Transverse colon (tissue), 4 donors: ENCODE measurements around the gene CASKIN2. TPM values are rescaled to one million over a fixed set of nuclear protein-coding genes. Genes with fewer than 3 reads are reported as not detected.

Experiments
- DNase-seq: peaks from one replicate; pipeline ENCODE4 v3.0.0-alpha.2; 2019
- H3K27ac ChIP-seq, 4 donors: fragments of 200-600 bp; sonication (generic); 2 replicates each; pipeline ENCODE4 v1.5.1; 2016 to 2018; ENCODE audit warnings: inconsistent platforms in 4 of 4
- H3K27me3 ChIP-seq: fragments of 200-600 bp; sonication (generic); 2 replicates; pipeline ENCODE4 v1.5.1; 2017; ENCODE audit warnings: inconsistent platforms
- H3K36me3 ChIP-seq, 4 donors: fragments of 200-600 bp; sonication (generic); 2 replicates each; pipeline ENCODE4 v1.5.1; 2017 to 2019; ENCODE audit warnings: inconsistent platforms in 4 of 4
- H3K4me1 ChIP-seq, 4 donors: fragments of 200-600 bp; sonication (generic); 2 replicates each; pipeline ENCODE4 v1.5.1; 2017 to 2020; ENCODE audit warnings: inconsistent platforms in 4 of 4
- H3K4me3 ChIP-seq, 4 donors: fragments of 200-600 bp; sonication (generic); 1 replicate in 1 of 4; 2 replicates in 3 of 4; pipeline versions ENCODE4 v1.5.1 to v1.6.1; 2017 to 2019; ENCODE audit warnings: inconsistent platforms in 4 of 4
- H3K9me3 ChIP-seq, 2 donors: fragments of 200-600 bp; sonication (generic); 2 replicates each; pipeline ENCODE4 v1.5.1; 2017 to 2019; ENCODE audit warnings: inconsistent platforms in 2 of 2
- EP300 ChIP-seq: sonication (generic); formaldehyde crosslinking; IDR thresholded peaks from one replicate; pipeline ENCODE4 v1.6.1; 2017; ENCODE audit warnings: antibody characterized with exemption, low read depth
- POLR2A ChIP-seq: fragments of 450-650 bp; IDR thresholded peaks from one replicate; pipeline ENCODE4 v1.6.1; 2016; ENCODE audit warnings: antibody characterized with exemption, mild to moderate bottlenecking, moderate library complexity
- POLR2AphosphoS5 ChIP-seq, 3 donors: sonication (generic); formaldehyde crosslinking; IDR thresholded peaks; one replicate each; pipeline ENCODE4 v1.6.1; 2016; ENCODE audit warnings: antibody characterized with exemption in 3 of 3
- WGBS, 2 donors: methylation state at CpG; one replicate each; pipeline ENCODE4 v1.1.5; 2018; ENCODE audit warnings: low coverage in 1 of 2; 5-methylcytosine and 5-hydroxymethylcytosine counted together
- in situ Hi-C, 4 donors: fragments of 200-750 bp; cut with MboI; loops; one replicate each; pipeline versions ENCODE4 v1.15.0 to v1.15.1; 2017; ENCODE audit warnings: low sequenced_read_pairs in 3 of 4, low pct_ligation_motif_present in 1 of 4, low pct_unique_long_range_greater_than_20kb in 1 of 4
- intact Hi-C: fragments of 100-400 bp; cut with DNase I; formaldehyde crosslinking; loops from one replicate; pipeline ENCODE4 v1.15.1; 2023; ENCODE audit warnings: low total_unique reads
- total RNA-seq, 4 donors: library from RNA; depleted of rRNA; stranded (reverse); fragments of >200 nt; gene quantifications; one replicate each; pipeline ENCODE4 v1.1.0, GENCODE V29; 2016
- TF ChIP-seq, protein P1 (sequence below), 5 experiments: fragments of 200-600 bp in 3 of 5; fragments of 450-650 bp in 2 of 5; sonication (generic) in 3 of 5; IDR thresholded peaks; 1 replicate in 2 of 5; 2 replicates in 3 of 5; pipeline ENCODE4 v1.5.1; 2016 to 2017; ENCODE audit warnings: antibody characterized with exemption in 5 of 5, inconsistent platforms in 3 of 5, mild to moderate bottlenecking in 2 of 5, moderate library complexity in 1 of 5

Gene CASKIN2
- total RNA-seq, 4 donors from 2014 or later = 16.5 to 128 (median 24.8) TPM

DNA sequence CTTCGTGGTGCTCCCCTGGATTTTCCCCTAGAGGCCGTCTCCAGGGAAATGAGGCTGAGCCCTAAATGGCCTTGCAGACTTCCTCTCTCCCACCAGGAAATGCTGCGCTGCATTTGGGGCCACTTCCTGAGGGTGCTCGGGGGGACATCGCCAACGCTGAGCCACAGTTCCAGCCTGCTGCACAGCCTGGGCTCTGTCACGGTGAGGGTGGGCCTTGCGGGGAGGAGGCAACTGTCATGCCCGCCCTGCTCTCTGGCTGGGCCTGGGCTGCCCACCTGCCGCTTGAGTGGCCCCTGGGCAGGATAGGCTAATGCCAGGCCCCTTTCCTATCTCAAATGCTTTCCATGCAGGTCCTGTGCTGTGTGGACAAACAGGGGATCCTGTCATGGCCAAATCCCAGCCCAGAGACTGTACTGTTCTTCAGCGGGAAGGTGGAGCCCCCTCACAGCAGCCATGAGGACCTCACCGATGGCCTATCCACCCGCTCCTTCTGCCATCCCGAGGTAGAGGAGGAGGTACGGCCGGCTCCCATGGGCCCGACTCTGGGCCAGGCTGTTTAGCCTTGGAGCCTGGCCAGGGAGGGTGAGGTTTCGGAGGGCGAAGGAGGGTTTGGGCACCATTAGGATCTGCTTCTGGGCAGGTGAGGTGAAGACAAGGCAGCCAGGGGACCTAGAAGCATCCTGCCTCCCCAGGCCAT is 24.2 kb downstream of the CASKIN2 start:
- no peaks in the 10 kb centered on the region for H3K27me3 ChIP-seq
- in situ Hi-C loops = loop anchor here in 1 of 4 donors (10.0 kb wide), 1 partner anchor 66 kb away; no protein-coding TSS in a partner anchor
- no peak overlapping the region for H3K4me3 ChIP-seq
- peaks cover 0 to 18% (median 4%) of the 10 kb centered on the region in 4 donors for H3K36me3 ChIP-seq
- H3K9me3 ChIP-seq = no peaks in the 10 kb centered on the region
- peak overlapping the region in 3 of 4 donors; percentile 37 to 75 (median 72) for H3K27ac ChIP-seq
- no peak for TF ChIP-seq POLR2AphosphoS5 (IDR thresholded peaks at IDR 0.05)
- no peak for TF ChIP-seq EP300
- TF ChIP-seq, protein P1, sequence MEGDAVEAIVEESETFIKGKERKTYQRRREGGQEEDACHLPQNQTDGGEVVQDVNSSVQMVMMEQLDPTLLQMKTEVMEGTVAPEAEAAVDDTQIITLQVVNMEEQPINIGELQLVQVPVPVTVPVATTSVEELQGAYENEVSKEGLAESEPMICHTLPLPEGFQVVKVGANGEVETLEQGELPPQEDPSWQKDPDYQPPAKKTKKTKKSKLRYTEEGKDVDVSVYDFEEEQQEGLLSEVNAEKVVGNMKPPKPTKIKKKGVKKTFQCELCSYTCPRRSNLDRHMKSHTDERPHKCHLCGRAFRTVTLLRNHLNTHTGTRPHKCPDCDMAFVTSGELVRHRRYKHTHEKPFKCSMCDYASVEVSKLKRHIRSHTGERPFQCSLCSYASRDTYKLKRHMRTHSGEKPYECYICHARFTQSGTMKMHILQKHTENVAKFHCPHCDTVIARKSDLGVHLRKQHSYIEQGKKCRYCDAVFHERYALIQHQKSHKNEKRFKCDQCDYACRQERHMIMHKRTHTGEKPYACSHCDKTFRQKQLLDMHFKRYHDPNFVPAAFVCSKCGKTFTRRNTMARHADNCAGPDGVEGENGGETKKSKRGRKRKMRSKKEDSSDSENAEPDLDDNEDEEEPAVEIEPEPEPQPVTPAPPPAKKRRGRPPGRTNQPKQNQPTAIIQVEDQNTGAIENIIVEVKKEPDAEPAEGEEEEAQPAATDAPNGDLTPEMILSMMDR (IDR thresholded peaks at IDR 0.05) = no peak
- no peak for TF ChIP-seq POLR2A
- 91% methylated on average over 19 of the region's 19 CpGs; no CpG with 5 or more reads in 1 of the 2 donors for whole genome bisulfite sequencing, 2 donors
- no peak for DNase-seq
- peaks cover 0 to 29% (median 12%) of the 10 kb centered on the region in 4 donors for H3K4me1 ChIP-seq
- intact Hi-C loops = no loop called here

DNA sequence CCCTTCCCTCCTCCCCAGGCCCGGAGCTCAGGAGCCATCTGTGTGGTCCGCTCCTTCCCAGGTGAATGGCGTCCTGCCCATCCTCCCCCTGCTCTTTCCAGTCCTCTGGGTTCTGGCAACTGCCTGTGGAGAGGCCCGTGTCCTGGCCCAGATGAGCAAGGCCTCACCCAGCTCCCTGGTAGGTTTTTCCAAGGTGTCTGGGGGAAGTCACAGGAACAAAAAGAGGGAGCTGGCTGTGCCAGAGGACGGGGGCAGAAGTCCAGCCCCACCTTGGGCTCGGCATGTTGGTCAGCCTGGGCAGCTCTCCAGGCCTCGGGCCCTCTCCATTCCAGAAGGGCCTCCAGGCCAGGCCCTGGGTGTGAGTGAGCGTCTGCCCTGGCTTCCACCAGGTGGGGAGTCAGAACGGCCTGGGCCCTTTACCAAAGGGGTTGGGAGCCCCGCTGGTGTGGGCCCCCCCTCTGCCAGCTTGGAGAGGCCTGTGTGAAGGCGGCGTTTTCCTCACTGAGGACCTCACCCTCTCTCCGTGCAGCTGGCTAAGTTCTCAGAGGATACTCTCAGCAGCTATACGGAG is 25.1 kb downstream of the CASKIN2 start:
- no peak overlapping the region for H3K4me3 ChIP-seq
- intact Hi-C loops (no loop called here), in situ Hi-C loops (loop anchor here in 1 of 4 donors (10.0 kb wide), 1 partner anchor 65 kb away; no protein-coding TSS in a partner anchor)
- peak; percentile 29 for TF ChIP-seq POLR2A
- TF ChIP-seq, protein P1 (IDR thresholded peaks at IDR 0.05) = no peak
- TF ChIP-seq POLR2AphosphoS5 (IDR thresholded peaks at IDR 0.05) = peak in 2 of 3 donors; percentile 6 to 10
- H3K36me3 ChIP-seq = peaks cover 0 to 18% (median 2%) of the 10 kb centered on the region in 4 donors
- peak; percentile 70 for DNase-seq
- WGBS, 2 donors = 63% methylated on average over 14 of the region's 14 CpGs; no CpG with 5 or more reads in 1 of the 2 donors
- no peaks in the 10 kb centered on the region for H3K9me3 ChIP-seq
- H3K4me1 ChIP-seq = peaks cover 0 to 29% (median 12%) of the 10 kb centered on the region in 4 donors
- H3K27ac ChIP-seq = peak overlapping the region; percentile 37 to 75 (median 68)
- H3K27me3 ChIP-seq = no peaks in the 10 kb centered on the region

DNA sequence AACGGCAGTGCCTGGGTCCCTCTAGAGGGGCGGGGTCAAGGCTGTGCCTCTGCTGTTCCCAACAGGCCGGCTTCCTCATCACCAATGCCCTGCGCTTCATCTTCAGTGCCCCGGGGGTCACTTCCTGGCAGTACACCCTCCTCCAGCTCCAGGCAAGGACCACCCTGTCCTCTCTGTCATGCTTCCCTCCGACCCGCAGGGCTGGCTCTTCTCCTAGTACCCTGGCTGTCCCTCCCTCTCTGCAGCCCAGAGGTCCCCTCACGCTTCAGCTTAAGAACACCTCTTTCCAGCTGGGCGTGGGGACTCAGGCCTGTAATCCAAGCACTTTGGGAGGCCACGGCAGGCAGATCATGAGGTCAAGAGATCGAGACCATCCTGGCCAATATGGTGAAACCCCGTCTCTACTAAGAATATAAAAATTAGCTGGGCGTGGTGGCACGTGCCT is 25.8 kb downstream of the CASKIN2 start:
- no peaks in the 10 kb centered on the region for H3K9me3 ChIP-seq
- H3K27ac ChIP-seq = peak overlapping the region in 3 of 4 donors; percentile 37 to 75 (median 72)
- H3K4me1 ChIP-seq = peaks cover 0 to 29% (median 12%) of the 10 kb centered on the region in 4 donors
- no peak for DNase-seq
- WGBS, 2 donors = 76% methylated on average over 13 of the region's 14 CpGs; no CpG with 5 or more reads in 1 of the 2 donors
- no peak overlapping the region for H3K4me3 ChIP-seq
- no peaks in the 10 kb centered on the region for H3K27me3 ChIP-seq
- H3K36me3 ChIP-seq = peaks cover 0 to 18% (median 0%) of the 10 kb centered on the region in 4 donors
- TF ChIP-seq EP300 = no peak
- no peak for TF ChIP-seq POLR2AphosphoS5 (IDR thresholded peaks at IDR 0.05)
- TF ChIP-seq, protein P1 (IDR thresholded peaks at IDR 0.05) = no peak
- TF ChIP-seq POLR2A = no peak
- in situ Hi-C loops = no loop called here
- intact Hi-C loops = no loop called here

- no peaks in the 10 kb centered on the region for H3K9me3 ChIP-seq
- H3K27me3 ChIP-seq = no peaks in the 10 kb centered on the region
- 90 to 92% methylated on average over 4 to 24 of the region's 24 CpGs for WGBS, 2 donors
- TF ChIP-seq EP300 (no peak), POLR2A (no peak), POLR2AphosphoS5 (IDR thresholded peaks at IDR 0.05) (no peak)
- TF ChIP-seq, protein P1 (IDR thresholded peaks at IDR 0.05) = no peak
- H3K4me3 ChIP-seq = no peak overlapping the region
- intact Hi-C loops = no loop called here
- in situ Hi-C loops = no loop called here
- DNase-seq = no peak
- H3K27ac ChIP-seq = peak overlapping the region in 1 of 4 donors; percentile 75
- peaks cover 0 to 29% (median 12%) of the 10 kb centered on the region in 4 donors for H3K4me1 ChIP-seq
- peaks cover 0 to 15% (median 0%) of the 10 kb centered on the region in 4 donors for H3K36me3 ChIP-seq
Observed at GRCh38 chr17:75488693-75489510, 26.4 kb downstream of the CASKIN2 start.
